GM12874 (cell line): Measurements from ENCODE around the gene RIC3.

Source experiments
- TF ChIP-seq, protein P1 (sequence below): IDR thresholded peaks from 2 replicates; pipeline ENCODE4 v1.5.1; 2011; ENCODE audit warnings: low read depth, mild to moderate bottlenecking, control low read depth, low read length, moderate library complexity; ENCODE audit not compliant: insufficient read depth

RIC3 gene

DNA sequence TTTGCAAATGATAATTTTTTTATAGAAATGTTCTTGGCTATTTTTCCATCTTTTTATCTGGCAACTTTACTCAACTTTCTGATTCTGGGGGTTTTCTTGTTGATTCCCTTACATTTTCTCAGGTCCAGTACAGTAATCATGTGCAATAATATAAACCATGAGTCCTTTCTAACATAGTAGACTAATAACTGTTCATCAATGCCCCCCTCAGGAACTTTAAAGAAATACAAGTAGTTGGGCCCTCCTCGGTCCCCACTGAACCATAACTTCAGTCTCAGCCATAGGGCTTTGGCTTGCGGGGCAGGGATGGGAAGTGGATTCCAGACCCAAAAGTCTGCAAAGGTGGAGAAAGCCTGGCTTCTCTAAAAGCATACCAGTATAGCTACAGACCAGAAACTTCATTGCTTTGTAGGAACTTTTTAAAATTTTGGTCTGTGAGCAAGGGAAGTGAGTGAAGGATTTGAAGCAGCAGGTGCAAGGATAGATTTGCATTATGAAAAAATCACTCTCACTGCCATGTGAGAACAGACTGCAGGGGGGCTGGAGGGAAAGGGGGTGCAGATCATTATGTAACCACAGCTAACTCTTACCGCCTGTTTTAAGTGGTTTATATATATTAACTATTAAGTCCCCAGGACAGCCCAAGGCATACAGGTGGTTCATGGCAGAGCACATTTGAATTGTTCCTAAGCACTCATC lies 98.3 kb downstream of the RIC3 start:
- TF ChIP-seq, protein P1, sequence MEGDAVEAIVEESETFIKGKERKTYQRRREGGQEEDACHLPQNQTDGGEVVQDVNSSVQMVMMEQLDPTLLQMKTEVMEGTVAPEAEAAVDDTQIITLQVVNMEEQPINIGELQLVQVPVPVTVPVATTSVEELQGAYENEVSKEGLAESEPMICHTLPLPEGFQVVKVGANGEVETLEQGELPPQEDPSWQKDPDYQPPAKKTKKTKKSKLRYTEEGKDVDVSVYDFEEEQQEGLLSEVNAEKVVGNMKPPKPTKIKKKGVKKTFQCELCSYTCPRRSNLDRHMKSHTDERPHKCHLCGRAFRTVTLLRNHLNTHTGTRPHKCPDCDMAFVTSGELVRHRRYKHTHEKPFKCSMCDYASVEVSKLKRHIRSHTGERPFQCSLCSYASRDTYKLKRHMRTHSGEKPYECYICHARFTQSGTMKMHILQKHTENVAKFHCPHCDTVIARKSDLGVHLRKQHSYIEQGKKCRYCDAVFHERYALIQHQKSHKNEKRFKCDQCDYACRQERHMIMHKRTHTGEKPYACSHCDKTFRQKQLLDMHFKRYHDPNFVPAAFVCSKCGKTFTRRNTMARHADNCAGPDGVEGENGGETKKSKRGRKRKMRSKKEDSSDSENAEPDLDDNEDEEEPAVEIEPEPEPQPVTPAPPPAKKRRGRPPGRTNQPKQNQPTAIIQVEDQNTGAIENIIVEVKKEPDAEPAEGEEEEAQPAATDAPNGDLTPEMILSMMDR = no peak; the same call in 1 of the 2 replicates

DNA sequence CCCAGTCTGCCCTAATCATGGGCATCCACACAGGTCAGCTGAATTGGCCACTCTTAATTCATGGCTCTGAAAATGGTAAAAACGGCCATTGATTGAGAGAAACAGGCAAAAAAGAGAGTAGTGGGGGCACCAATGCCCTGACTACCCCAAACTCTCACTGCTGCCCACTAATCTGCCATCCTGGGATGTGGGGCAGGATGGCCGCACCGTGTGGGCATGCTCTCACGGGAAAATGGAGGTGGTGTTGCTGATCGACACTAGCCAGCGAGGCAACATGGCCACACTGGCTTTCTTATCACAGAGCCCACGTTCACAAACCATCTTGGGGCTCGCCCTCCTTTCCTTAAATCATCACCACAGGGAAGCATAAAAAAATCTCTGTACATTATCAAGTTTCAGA lies 99.1 kb downstream of the RIC3 start:
- TF ChIP-seq, protein P1 = no peak

DNA sequence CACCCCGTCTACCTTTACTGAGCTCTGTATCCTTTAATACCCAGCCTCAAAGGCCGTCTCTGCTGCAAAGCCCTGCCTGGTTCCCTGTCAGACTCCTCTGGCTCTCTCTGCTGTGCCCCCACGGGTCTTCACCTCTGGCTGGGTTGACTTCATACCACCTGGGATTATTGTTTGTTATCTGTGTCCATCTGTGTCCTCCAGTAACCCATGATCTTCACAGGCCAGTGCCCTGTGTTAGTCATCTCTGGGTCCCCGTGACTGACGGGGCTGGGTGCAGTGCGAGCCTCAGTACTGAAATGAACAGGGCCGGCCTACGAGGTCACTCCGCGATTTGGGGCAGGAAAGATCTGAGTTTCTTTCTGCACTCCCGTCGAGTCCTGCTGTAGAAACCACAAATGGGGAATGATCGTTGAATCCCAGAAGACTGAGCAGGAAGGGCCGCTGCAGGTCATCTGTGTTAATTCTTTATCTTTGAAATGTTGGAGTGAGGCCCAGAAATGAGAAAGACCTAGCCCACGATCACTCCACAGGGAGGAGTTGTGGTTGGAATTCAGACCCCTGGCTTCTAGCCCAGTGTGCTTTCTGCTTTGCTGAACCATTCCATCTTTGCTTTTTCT lies 100.1 kb downstream of the RIC3 start:
- TF ChIP-seq, protein P1 = no peak

DNA sequence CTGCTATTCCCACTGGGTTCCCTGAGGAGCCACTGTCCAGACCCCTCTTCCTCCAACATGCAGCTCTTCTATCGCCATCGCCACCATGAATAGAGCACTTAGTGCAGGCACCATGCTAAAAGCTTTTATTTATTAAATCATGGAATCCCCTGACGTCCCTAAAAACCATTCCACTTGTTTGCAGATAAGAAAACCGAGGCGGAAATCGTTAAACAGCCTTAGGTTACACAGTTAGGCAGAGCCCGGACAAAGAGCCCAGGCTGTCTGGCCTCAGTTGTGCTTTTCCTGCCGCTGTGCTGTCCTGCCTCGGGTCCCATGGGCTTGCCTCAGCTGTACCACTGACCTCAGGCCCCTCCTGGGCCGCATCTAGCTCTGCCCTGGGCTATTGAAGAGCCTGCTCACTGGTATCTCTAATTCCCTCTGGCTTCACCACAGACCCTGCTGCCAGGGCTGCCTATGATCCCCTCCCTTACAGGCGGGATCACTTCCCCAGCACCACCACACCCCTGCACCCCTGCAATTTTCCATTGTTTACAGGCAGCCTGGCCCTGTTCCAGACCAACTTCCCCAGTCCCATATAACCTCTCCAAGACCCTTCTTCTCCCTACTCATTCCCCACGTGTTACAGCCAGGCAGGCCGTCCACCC lies 100.8 kb downstream of the RIC3 start:
- TF ChIP-seq, protein P1 = no peak

DNA sequence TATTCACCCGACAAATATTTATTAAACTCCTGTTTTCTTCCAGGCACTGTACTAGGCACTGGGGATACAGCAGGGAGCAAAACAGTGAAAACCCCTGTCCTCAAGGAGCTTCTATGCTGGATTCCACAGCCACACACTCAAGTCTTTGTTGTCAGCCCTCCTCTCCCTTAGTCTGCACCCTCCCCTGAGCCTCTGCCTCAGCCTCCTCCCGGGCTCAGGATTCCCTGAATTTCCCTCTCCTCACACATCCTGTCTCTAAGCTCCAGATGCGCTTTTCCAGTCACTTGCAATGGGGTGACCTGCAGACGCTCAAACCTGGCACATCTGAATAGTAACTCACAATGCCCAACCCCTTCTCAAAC lies 101.3 kb downstream of the RIC3 start:
- TF ChIP-seq, protein P1 = no peak

DNA sequence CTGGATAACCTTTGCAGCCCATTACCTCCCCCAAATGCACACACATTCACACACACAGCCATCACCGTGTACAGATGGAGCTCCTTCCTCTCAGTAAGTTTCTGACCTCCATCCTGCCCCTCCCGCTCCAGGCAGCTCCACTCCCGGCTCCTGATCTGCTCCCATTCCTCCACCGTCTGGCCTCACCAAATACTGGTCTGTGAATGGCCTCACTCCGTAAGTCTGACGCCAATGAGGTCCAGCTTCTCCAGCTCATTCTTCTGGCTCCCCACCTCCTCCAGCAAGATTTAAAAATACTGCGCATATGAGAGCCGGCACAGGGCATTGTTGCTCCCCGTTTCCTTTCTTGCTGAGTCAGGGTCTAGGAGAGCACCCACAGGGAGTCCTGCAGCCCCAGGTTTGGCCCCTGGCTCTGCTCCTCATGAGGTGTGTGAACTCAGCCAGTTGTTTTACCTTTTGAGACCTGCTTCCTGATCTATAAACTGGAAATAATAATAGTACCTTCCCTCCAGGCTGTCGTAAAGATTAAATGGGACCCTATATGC lies 101.8 kb downstream of the RIC3 start:
- TF ChIP-seq, protein P1 = no peak

DNA sequence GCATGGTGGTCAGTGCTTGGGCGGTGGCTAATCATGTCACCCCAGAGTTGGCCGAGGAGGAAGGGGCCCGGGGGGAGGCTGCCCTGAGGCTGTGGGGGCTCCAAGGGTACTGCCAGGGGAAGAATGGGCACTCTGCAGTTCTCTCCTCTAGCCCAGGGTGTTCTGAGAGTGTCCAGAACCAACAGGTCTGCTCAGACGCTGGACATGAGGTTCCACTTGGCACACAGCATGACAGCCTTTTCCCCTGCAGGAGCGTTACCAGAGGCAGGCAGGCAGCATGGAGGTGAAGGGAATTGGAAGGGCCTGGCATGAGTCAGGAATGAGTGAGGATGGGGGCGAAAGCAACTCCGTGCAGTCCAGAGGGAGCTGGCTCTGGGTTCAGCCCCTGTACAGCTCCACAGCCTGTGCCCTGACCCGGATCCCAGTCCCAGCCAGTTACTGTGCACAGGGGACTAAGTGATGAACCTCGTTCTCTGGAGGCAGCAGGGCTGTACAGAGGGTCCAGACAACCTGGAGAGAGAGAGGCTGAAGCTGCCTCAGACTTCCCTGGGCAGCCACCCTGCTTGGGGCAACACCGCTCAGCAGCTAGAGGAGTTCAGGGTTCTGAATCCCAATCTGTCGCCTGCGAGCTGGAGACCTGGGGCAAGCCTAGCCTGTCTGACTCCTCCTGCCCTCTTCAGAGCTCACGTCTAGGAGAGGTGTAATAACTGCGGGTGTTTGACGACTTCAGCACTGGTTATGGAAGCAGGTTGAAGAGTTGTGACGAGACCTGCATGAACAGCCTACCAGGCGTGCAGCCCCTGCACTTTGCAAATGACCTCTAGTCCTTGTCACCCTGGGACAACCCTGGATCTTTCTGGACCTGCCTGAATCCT lies 102.6 kb downstream of the RIC3 start:
- TF ChIP-seq, protein P1 = no peak
